ENCODE measurements around the gene SLC2A9. TPM values are rescaled to one million over a fixed set of nuclear protein-coding genes. Genes with fewer than 3 reads are reported as not detected.

SLC2A9 gene
- total RNA-seq, 4 donors from 2014 or later: 8.0 to 18.7 (median 11.5) TPM

DNA sequence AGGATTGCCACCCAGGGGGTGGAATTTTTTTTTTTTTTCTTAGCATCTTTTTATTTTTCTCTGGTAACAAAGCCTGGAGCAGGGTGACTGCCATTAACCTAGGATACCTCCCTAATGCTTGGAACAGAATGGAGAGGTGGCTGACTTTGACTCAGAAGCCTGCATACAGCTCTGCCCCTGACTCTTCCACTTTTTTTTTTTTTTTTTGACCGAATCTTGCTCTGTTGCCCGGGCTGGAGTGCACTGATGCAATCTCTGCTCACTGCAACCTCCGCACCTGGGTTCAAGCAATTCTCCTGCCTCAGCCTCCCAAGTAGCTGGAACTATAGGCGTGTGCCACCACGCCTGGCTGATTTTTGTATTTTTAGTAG is 341 bp upstream of the SLC2A9 start:
- Histone ChIP-seq H3K9me3 (no peaks in the 10 kb centered on the region), H3K4me1 (peaks cover 32 to 69% (median 54%) of the 10 kb centered on the region in 3 donors), H3K27me3 (no peaks in the 10 kb centered on the region), H3K4me3 (peak overlapping the region in 1 of 4 donors; percentile 58), H3K27ac (peak overlapping the region; percentile 69 to 89 (median 84)), H3K36me3 (no peaks in the 10 kb centered on the region)
- intact Hi-C loops (cut with DNase I): loop anchor here (5.0 kb wide), 1 partner anchor 36 kb away; no protein-coding TSS in a partner anchor
- WGBS, 2 donors: 46 to 67% methylated on average over 5 of the region's 5 CpGs
- no peak for DNase-seq
- TF ChIP-seq, protein P1, sequence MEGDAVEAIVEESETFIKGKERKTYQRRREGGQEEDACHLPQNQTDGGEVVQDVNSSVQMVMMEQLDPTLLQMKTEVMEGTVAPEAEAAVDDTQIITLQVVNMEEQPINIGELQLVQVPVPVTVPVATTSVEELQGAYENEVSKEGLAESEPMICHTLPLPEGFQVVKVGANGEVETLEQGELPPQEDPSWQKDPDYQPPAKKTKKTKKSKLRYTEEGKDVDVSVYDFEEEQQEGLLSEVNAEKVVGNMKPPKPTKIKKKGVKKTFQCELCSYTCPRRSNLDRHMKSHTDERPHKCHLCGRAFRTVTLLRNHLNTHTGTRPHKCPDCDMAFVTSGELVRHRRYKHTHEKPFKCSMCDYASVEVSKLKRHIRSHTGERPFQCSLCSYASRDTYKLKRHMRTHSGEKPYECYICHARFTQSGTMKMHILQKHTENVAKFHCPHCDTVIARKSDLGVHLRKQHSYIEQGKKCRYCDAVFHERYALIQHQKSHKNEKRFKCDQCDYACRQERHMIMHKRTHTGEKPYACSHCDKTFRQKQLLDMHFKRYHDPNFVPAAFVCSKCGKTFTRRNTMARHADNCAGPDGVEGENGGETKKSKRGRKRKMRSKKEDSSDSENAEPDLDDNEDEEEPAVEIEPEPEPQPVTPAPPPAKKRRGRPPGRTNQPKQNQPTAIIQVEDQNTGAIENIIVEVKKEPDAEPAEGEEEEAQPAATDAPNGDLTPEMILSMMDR (IDR thresholded peaks at IDR 0.05): no peak
- TF ChIP-seq POLR2A (IDR thresholded peaks at IDR 0.05): no peak

DNA sequence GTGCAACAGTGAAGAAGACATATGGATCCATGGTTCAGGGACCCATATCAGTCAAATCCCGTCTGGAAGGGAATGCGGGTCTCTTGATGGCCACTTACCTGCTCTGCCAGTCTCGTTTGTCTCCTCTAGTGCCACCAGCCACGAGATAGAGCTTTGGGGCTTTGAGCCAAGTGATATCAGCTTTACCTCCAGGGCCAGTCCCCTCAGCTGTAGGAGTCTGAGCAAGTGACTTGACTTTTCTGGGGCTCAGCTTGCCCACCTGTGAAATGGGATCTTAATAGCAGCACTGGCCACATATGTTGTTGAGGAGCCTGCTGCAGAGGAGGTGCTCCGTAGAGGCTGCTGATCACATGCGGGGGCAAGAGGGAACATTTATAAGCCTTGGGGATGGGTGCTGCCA is 1.2 kb downstream of the SLC2A9 start:
- DNase-seq: no peak

DNA sequence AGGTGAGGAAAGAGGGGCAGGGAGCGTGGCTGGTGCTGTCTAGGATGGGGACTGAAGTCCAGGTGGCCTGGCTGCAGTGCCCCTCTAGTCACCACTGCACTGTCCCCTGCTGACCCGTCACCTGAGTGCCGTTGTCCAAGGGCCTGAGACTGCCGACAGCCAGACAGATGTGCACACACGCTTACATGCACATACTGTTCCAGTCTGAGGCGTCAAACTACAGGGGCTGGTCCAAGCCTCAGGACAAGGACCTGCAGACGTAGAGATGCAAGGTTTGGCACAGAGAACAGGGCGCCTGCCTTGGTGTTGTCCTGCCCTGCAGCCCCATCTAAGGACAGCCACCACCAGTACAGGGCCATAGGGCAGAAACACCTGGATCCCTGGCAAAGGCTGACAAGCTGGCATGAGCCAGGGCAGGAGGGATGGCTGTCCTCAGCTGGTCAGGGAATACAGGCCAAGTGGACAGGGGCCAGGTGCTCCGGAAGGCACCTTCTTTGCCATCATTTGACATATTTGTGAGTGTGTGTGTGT is 1.7 kb downstream of the SLC2A9 start:
- Histone ChIP-seq H3K27ac (peak overlapping the region; percentile 84 to 96 (median 88)), H3K9me3 (no peaks in the 10 kb centered on the region), H3K4me3 (peak overlapping the region in 3 of 4 donors; percentile 40 to 67 (median 45)), H3K27me3 (no peaks in the 10 kb centered on the region), H3K36me3 (no peaks in the 10 kb centered on the region), H3K4me1 (peaks cover 32 to 69% (median 54%) of the 10 kb centered on the region in 3 donors)
- intact Hi-C loops (cut with DNase I): loop anchor here (5.0 kb wide), 3 partner anchors 38 to 317 kb away; no protein-coding TSS in a partner anchor
- TF ChIP-seq, protein P1 (IDR thresholded peaks at IDR 0.05): no peak
- TF ChIP-seq POLR2A (IDR thresholded peaks at IDR 0.05): no peak
- DNase-seq: no peak
- WGBS, 2 donors: 22 to 38% methylated on average over 1 of the region's 9 CpGs

More for the DNA sequence above, 1.2 kb downstream of the SLC2A9 start:
- H3K36me3 ChIP-seq: no peaks in the 10 kb centered on the region
- peaks cover 32 to 69% (median 54%) of the 10 kb centered on the region in 3 donors for H3K4me1 ChIP-seq
- TF ChIP-seq, protein P1 (IDR thresholded peaks at IDR 0.05): no peak
- no peak for TF ChIP-seq POLR2A (IDR thresholded peaks at IDR 0.05)
- peak overlapping the region in 1 of 4 donors; percentile 67 for H3K4me3 ChIP-seq
- H3K9me3 ChIP-seq: no peaks in the 10 kb centered on the region
- 68 to 72% methylated on average over 2 to 4 of the region's 6 CpGs for WGBS, 2 donors
- peak overlapping the region; percentile 84 to 96 (median 88) for H3K27ac ChIP-seq
- H3K27me3 ChIP-seq: no peaks in the 10 kb centered on the region
- intact Hi-C loops (cut with DNase I): loop anchor here (5.0 kb wide), 1 partner anchor 37 kb away; no protein-coding TSS in a partner anchor

DNA sequence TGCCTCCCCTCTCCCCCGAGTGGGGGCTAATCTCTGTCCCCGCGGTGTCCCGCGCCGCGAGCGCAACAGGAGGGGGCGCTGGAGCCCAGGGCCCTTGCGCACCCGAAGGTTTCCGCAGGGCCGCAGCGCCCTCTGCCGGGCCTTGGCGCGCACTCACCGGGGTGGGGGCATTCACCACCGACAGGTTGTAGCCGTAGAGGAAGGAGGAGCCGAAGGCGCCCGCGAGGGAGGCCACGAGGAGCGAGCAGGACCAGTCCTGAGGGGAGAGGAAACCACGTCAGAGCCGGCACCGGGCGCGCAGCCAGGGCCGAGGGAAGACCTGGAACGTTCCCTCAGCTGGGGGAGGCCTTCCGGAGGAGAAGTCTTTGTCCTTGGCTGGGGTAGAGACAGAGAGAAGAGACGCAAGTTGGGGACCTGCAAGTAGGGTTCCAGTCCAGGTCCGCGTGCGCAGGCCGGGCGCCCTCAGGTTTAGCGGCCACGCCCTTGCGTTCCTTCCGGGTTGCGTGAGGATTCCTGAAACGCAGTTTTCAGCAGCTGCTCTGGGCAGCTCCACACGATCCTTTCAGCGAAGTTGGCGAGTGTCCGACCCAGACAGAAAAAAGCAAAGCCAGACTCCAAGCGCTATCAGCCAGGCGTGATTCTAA is 2.4 kb downstream of the SLC2A9 start:
- H3K4me3 ChIP-seq: peak overlapping the region; percentile 18 to 67 (median 42)
- no peaks in the 10 kb centered on the region for H3K27me3 ChIP-seq
- no peaks in the 10 kb centered on the region for H3K36me3 ChIP-seq
- peaks cover 32 to 69% (median 52%) of the 10 kb centered on the region in 3 donors for H3K4me1 ChIP-seq
- TF ChIP-seq, protein P1 (IDR thresholded peaks at IDR 0.05): peak; percentile 97 to 100 (median 99)
- peak in 3 of 4 donors; percentile 2 to 63 (median 26) for TF ChIP-seq POLR2A (IDR thresholded peaks at IDR 0.05)
- peak; percentile 78 for DNase-seq
- no peaks in the 10 kb centered on the region for H3K9me3 ChIP-seq
- intact Hi-C loops (cut with DNase I): loop anchor here (5.0 kb wide), 2 partner anchors 257 to 317 kb away; no protein-coding TSS in a partner anchor
- 0 to 15% methylated on average over 4 to 19 of the region's 52 CpGs for WGBS, 2 donors
- H3K27ac ChIP-seq: peak overlapping the region; percentile 84 to 96 (median 88)
